Measurements from ENCODE around the gene CUEDC1.

GRCh38 chr17:57814421-57814820 lies 140.8 kb downstream of the CUEDC1 start:
- TF ChIP-seq, protein P1, sequence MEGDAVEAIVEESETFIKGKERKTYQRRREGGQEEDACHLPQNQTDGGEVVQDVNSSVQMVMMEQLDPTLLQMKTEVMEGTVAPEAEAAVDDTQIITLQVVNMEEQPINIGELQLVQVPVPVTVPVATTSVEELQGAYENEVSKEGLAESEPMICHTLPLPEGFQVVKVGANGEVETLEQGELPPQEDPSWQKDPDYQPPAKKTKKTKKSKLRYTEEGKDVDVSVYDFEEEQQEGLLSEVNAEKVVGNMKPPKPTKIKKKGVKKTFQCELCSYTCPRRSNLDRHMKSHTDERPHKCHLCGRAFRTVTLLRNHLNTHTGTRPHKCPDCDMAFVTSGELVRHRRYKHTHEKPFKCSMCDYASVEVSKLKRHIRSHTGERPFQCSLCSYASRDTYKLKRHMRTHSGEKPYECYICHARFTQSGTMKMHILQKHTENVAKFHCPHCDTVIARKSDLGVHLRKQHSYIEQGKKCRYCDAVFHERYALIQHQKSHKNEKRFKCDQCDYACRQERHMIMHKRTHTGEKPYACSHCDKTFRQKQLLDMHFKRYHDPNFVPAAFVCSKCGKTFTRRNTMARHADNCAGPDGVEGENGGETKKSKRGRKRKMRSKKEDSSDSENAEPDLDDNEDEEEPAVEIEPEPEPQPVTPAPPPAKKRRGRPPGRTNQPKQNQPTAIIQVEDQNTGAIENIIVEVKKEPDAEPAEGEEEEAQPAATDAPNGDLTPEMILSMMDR (IDR thresholded peaks at IDR 0.05), result no peak
- no peak for TF ChIP-seq RAD21 (conservative IDR thresholded peaks at IDR 0.05 in 1 of 2, IDR thresholded peaks at IDR 0.05 in 1 of 2)
- no peak for TF ChIP-seq FOSL2 (IDR thresholded peaks at IDR 0.05)
- no peak for TF ChIP-seq FOSL2 (CRISPR knock-in tag; IDR thresholded peaks at IDR 0.05)
- TF ChIP-seq TP53 (CRISPR knock-in tag; IDR thresholded peaks at IDR 0.05), result no peak
